H54 (cell line): ENCODE measurements around the gene CDRT15L2.
"Not testable (repeated sequence)": the region's sequence is repeated elsewhere in the genome, so short reads cannot be mapped to it uniquely, and the experiment has no call there.

Source experiments
- DNase-seq: peaks from one replicate; pipeline ENCODE4 v3.0.0; 2011; ENCODE audit warnings: low spot score, mixed read lengths; ENCODE audit not compliant: insufficient read length
- FAIRE-seq: peaks from 3 replicates; lab custom pipeline; 2011; peaks lifted over from hg19 to GRCh38; lab: Jason Lieb, UNC

CDRT15L2 gene

GRCh38 chr17:20579424-20579823 lies at the start of gene CDRT15L2:
CDRT15L2 (plus strand) TSS chr17:20579724; CDS start chr17:20579744, 20 bp downstream.
- not testable (repeated sequence) for FAIRE-seq, DNase-seq

GRCh38 chr17:20530104-20530503 lies 49.4 kb upstream of the CDRT15L2 start:
- not testable (repeated sequence) for FAIRE-seq

GRCh38 chr17:20532544-20533090 lies 46.9 kb upstream of the CDRT15L2 start:
- not testable (repeated sequence) for DNase-seq, FAIRE-seq

More at GRCh38 chr17:20530104-20530503, 49.4 kb upstream of the CDRT15L2 start:
- DNase-seq, result not testable (repeated sequence)

- not testable (repeated sequence) for DNase-seq, FAIRE-seq
These were observed 46.3 kb upstream of the CDRT15L2 start for GRCh38 chr17:20533206-20533605.

- not testable (repeated sequence) for FAIRE-seq, DNase-seq
These were observed 44.6 kb upstream of the CDRT15L2 start for GRCh38 chr17:20534711-20535550.

GRCh38 chr17:20540414-20540813 lies 39.1 kb upstream of the CDRT15L2 start:
- not testable (repeated sequence) for DNase-seq, FAIRE-seq

GRCh38 chr17:20540865-20541264 lies 38.7 kb upstream of the CDRT15L2 start:
- FAIRE-seq, DNase-seq: not testable (repeated sequence)

GRCh38 chr17:20541853-20542546 lies 37.5 kb upstream of the CDRT15L2 start:
- not testable (repeated sequence) for DNase-seq, FAIRE-seq

GRCh38 chr17:20547923-20548322 lies 31.6 kb upstream of the CDRT15L2 start:
- FAIRE-seq, result not testable (repeated sequence)

GRCh38 chr17:20552920-20553319 lies 26.6 kb upstream of the CDRT15L2 start:
- not testable (repeated sequence) for DNase-seq, FAIRE-seq

More at GRCh38 chr17:20547923-20548322, 31.6 kb upstream of the CDRT15L2 start:
- not testable (repeated sequence) for DNase-seq

GRCh38 chr17:20554728-20555127 lies 24.8 kb upstream of the CDRT15L2 start:
- FAIRE-seq, DNase-seq: not testable (repeated sequence)

GRCh38 chr17:20555135-20556010 lies 24.2 kb upstream of the CDRT15L2 start:
- FAIRE-seq, result not testable (repeated sequence)

GRCh38 chr17:20558096-20558495 lies 21.4 kb upstream of the CDRT15L2 start:
- not testable (repeated sequence) for DNase-seq, FAIRE-seq

More at GRCh38 chr17:20555135-20556010, 24.2 kb upstream of the CDRT15L2 start:
- DNase-seq, result not testable (repeated sequence)

GRCh38 chr17:20559018-20559417 lies 20.5 kb upstream of the CDRT15L2 start:
- DNase-seq, FAIRE-seq: not testable (repeated sequence)
